ENCODE measurements around the gene SLC17A5.

Gene SLC17A5

DNA sequence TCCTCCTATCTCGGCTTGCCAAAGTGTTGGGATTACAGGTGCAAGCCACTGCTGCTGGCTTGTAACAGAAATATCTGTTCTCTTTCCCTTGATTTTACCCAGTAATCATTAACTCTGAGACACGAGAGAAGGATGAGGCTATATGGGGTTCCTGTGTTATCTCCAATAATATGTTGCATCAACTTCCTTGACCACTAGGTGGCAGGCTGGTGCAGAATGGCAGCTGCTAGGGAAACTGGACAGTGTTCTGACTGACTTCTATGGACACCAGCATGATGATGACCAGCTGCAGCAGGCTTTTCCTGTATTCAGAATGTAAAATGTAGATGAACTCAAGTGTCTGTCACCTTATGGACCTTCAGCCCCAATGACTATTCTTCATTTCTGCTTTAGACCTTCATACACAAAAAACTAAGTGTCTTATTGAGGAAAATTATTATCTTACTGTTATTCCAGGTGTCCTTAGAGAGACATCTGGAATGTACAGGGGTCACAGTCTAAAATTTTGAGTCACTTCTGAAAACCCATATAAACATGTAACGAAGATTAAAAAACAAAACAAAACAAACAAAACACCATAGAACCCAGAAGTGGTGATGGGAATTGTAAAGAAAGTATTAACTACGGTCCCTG lies 21.8 kb upstream of the SLC17A5 start:
- peak; percentile 84 for DNase-seq (ENCODE audit: low read depth)
- no peak overlapping the region for H3K4me3 ChIP-seq (ENCODE audit: control insufficient read depth, low read depth, low read length)
- TF ChIP-seq, protein P1, sequence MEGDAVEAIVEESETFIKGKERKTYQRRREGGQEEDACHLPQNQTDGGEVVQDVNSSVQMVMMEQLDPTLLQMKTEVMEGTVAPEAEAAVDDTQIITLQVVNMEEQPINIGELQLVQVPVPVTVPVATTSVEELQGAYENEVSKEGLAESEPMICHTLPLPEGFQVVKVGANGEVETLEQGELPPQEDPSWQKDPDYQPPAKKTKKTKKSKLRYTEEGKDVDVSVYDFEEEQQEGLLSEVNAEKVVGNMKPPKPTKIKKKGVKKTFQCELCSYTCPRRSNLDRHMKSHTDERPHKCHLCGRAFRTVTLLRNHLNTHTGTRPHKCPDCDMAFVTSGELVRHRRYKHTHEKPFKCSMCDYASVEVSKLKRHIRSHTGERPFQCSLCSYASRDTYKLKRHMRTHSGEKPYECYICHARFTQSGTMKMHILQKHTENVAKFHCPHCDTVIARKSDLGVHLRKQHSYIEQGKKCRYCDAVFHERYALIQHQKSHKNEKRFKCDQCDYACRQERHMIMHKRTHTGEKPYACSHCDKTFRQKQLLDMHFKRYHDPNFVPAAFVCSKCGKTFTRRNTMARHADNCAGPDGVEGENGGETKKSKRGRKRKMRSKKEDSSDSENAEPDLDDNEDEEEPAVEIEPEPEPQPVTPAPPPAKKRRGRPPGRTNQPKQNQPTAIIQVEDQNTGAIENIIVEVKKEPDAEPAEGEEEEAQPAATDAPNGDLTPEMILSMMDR (conservative IDR thresholded peaks at IDR 0.05; ENCODE audit: control insufficient read depth, insufficient read depth, low read depth, low read length): peak; percentile 96

DNA sequence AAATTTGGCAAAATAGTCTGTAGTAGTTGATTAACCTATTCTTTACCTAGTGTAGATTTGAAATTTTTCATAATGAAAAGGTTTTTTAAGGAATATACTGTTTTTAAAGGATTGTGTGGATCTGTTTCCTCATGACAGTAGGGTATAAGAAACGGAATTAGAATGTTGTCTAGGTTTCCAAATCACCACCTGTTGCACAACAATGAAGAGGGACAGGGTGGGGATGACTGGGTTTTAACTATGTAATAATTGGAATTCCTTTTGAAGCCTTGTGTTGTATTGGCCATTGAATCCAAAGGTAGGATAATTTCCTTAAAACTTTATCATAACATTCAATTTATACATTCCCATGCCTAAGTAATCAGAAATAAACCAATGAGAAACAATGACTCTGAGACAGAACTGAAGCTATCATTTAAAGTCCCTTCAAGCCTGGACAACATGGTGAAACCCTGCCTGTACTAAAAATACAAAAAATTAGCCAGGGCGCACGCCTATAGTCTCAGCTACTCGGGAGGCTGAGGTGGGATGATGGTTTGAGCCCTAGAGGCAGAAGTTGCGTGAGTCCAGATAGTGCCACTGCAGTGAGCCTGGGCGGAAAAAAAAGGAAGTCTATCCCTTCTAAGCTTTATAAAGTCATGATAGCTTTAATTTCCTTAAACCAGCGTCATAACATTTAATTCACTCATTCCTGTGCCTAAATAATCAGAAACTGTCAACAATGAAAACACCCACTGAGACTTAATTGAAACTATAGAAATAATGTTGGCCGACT lies 18.3 kb upstream of the SLC17A5 start:
- TF ChIP-seq, protein P1 (conservative IDR thresholded peaks at IDR 0.05; ENCODE audit: control insufficient read depth, insufficient read depth, low read depth, low read length): no peak
- no peak for DNase-seq (ENCODE audit: low read depth)
- H3K4me3 ChIP-seq (ENCODE audit: control insufficient read depth, low read depth, low read length): no peak overlapping the region

DNA sequence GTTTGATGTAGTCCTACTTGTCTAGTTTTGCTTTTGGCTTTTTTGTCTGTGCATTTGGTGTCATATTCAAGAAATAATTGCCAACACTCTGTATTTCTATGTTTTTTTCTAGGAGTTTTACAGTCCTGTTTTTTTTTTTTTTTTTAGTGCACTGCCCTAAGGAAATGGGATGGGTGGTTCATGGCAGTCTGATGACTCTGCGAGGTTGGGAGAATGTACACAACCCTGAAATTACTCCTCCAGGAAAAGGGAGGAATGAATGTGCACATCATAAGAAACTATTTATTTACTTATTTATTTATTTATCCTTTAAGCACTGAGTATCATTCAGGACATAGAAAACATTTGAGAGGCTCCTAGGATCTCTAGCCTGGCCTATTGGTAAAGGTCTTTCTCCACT lies 15.2 kb upstream of the SLC17A5 start:
- TF ChIP-seq, protein P1 (conservative IDR thresholded peaks at IDR 0.05; ENCODE audit: control insufficient read depth, insufficient read depth, low read depth, low read length): no peak
- no peak for DNase-seq (ENCODE audit: low read depth)
- no peak overlapping the region for H3K4me3 ChIP-seq (ENCODE audit: control insufficient read depth, low read depth, low read length)

DNA sequence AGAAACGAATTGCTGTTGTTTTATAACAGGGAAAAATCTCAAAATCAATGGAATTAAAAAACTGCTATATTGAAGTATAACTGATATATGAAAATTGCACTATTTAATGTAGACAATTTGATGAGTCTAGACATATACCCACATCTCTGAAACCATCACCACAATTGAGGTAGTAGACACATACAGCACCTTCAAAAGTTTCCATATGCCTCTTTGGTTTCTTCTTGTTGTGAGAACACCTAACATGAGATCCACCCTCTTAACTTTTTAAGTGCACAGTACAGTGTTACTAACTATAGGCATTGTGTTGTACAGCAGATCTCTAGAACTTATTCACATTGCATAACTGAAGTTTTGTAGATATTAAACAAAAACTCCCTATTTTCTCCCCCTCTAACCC lies 14.0 kb upstream of the SLC17A5 start:
- H3K4me3 ChIP-seq (ENCODE audit: control insufficient read depth, low read depth, low read length): no peak overlapping the region
- DNase-seq (ENCODE audit: low read depth): no peak
- TF ChIP-seq, protein P1 (conservative IDR thresholded peaks at IDR 0.05; ENCODE audit: control insufficient read depth, insufficient read depth, low read depth, low read length): no peak

DNA sequence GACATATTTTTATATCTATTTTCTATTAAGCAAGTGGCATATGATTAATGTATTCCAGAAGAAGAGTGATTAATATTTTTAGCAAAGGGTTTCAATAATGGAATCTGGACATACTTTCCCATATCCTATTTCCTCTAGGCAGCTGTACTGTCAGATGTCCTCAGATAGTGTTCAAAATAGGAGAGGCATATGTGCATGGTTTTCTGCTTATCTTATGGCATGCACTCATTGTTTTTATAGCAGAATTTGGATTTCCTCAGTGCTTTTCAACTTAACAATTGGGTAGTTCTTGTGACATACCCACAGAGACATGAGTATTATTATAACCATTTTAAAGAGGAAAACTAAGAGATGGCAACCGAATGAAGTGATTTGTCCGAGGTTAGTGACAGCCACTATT lies 12.6 kb upstream of the SLC17A5 start:
- TF ChIP-seq, protein P1 (conservative IDR thresholded peaks at IDR 0.05; ENCODE audit: control insufficient read depth, insufficient read depth, low read depth, low read length): no peak
- no peak for DNase-seq (ENCODE audit: low read depth)
- H3K4me3 ChIP-seq (ENCODE audit: control insufficient read depth, low read depth, low read length): no peak overlapping the region

DNA sequence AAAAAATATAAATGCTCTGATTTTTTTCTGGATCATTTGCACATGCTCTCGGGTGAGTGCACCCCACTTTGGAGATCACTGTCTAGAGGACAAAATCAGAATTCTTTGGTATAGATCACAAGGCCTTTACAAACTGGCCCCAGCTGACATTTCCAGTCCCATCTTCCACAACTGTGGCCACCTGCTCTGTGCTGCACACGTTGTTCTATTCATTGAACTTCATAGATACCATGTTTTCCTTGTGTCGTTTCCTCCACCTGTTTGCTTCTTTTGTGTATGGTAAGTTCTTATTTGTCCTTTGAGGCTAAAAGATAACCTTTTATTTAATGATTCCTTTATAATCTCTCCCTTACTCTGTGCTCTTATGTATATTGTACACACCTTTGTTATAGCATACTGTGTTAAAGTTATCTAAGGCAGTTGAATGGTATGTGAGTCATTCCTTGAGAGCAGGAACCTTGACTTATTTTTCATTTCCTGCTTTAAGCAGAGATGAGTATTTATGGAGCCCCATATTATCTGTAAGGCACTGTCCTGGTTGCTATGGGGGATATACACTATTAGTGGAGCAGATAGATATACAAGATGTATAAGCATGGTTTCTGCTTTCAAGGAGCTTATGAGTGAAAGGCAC lies 12.0 kb upstream of the SLC17A5 start:
- no peak for DNase-seq (ENCODE audit: low read depth)

More for the DNA sequence above, 12.0 kb upstream of the SLC17A5 start:
- TF ChIP-seq, protein P1 (conservative IDR thresholded peaks at IDR 0.05; ENCODE audit: control insufficient read depth, insufficient read depth, low read depth, low read length): no peak
- H3K4me3 ChIP-seq (ENCODE audit: control insufficient read depth, low read depth, low read length): no peak overlapping the region

Data from fibroblast of mammary gland (primary cell).